ENCODE data around the gene ACSS1.
A peak's percentile ranks its signal among the peaks of the same experiment; 100 is the strongest.
"Not testable (repeated sequence)": the region's sequence is repeated elsewhere in the genome, so short reads cannot be mapped to it uniquely, and the experiment has no call there.

ACSS1 gene

DNA sequence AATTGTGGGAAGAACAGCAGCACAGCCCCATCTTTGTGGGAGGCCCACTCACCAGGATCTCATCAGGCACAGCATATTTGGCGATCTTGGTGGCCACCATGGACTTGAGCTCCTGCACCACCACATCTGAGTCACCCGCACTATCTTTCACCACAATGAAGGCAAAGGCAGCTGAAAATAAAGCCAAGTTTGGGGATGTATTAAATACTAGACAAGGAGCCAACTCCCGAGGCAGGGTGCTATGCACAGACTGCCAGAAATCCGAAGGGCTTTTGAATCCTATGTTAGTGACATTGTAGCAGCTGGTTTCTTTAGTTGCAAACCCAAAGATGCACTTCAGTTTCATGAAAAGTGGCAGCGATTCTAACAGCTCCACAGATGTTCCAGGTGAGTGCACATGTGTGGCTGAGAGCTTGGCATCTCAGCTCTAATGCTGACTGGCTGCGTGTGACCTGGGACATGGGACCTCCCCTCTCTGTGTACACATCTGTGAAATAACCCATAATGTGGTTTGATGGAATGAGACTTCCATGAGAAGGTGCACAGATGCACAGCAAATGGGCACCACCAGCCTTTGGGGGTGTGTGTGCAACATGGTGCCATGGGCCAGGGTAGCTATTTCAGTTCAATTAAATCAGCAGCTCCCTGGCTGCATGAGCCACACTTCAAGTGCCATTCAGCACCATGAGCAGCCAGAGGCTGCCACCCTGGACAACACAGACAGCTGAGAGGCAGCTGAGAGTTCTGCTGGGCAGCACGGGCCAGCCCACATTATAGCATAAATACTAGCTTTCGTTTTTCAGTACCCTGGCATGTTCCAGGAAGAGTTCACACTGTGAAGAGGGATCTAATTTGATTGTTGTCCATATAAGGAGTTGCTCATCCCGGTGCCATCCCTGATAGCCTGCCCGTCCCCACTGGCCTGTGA, 48.5 kb downstream of the ACSS1 start:
- peak; percentile 19 for DNase-seq

DNA sequence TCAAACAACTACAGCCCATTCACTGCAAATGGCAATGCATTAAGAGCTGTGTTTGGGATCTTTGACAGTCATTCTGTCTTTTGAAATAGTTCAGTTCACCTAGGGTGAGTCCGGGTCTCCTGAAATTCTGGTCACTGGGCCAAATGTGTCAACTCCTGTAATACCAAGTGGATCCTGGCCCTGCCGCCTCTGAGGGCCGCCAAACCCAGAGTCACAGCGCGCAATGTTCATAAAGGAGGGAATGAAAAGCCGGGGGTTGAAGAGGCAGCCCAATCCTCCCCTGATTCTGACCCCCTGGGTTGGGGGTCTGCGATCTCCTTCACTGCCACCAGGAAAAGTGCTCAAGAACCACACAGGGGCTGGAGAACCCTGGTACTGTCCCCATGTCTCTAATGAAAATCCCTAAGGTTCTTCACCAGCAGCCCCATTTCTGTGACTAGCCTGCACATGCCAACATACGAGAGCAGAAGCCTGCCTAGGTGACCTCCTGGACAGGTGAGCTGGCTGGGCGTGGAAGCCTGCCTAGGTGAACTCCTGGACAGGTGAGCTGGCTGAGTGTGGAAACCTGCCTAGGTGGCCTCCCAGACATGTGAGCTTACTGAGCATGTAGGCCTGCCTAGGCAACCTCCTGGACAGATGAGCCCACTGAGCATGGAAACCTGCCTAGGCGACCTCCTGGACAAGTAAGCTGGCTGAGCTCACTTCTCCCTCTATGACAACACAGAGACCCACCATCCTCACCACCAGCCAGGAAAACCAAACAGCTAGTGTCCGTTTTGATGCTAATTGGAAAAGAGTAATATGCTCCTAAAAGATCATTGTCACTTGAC, 49.3 kb downstream of the ACSS1 start:
- peak; percentile 38 for DNase-seq

DNA sequence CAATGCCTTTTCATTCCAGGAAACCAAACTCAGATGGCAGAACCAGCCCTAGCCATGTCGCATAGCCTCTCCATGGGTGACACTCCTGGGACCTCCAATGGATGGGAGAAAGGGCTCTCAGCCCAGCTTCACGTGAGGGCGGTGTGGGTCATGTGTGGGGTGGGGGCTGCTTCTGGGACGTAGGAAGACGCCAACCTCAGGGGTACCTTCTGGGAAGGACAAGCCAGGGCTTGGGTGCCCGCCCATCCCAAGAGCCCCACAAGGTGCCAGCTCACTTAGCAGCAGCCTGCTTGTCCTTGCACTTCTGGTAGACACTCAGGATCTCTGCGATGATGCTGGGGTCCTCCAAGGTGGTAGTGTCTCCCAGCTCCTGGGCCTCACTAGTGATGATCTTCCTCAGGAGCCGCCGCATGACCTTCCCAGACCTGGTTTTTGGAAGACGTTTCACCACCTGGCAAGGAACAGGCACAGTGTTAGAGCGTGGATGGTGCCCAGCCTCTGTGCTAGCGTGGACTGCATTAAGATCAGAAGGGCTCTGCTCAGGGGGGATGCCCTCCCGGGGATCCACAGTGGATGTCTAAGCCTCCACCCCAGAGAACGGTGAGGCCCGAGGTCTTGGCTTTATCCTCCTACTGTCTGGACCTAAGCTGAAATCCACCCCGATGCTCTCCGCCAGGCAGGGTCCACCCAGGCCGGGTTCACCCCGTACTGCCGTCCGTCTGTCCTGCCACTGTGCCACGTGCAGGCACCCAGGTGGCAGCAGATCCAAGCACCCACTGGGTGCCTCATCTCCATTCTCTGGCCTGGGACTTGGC, 50.2 kb downstream of the ACSS1 start:
- peak; percentile 39 for DNase-seq

DNA sequence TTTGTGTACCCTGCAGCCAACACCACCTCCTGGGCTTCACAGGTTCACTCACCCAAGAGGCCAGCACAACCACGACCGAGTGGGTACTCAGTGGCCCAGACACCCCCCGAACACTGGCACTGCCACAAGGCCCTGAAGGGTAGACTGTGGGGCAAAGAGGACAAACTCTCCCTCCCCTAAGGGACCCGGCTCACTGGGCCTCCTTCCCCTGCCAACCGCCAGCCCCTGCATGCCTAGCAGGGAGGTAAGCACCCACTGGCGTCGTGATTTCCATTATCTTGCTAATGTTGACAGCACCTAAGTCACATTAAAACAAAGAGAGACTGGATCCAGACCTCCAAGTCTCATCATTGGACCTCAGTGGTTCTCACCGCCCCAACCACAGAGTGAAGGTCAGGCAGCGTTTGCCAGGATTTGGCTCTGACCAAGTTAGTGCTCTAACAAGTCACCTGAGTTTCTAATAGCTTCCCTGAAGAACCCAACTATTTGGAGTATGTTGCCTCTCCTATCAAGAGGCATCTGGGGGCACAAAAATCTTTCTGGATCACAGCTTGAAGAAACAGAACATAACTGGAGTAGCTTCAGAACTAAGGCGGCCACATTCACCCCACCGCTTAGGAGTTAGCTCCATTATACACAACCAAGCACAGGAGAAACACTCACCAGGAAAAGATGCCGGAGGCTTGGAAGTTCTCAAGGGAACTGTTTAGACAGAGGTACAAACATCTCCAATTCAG, 51.3 kb downstream of the ACSS1 start:
- DNase-seq = peak; percentile 32

DNA sequence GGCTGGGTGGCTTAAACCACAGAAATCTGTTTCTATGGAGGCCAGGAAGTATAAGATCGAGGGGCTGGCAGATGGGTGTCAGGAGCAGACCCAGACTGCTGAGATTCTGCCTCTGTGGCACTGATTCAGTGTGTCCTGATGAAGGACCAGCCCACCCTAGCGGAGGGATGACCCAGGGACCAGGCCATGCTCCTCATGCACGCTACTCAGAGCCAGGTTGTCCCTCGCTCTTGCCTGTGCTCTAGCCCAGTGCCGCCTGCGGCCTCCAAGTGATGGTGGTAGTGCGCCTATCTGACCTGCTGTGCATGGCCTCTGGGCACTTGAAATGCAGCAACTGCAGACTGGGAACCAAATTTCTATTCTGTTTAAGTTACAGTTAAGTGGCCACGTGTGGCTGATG, 52.3 kb downstream of the ACSS1 start:
- DNase-seq = peak; percentile 39

DNA sequence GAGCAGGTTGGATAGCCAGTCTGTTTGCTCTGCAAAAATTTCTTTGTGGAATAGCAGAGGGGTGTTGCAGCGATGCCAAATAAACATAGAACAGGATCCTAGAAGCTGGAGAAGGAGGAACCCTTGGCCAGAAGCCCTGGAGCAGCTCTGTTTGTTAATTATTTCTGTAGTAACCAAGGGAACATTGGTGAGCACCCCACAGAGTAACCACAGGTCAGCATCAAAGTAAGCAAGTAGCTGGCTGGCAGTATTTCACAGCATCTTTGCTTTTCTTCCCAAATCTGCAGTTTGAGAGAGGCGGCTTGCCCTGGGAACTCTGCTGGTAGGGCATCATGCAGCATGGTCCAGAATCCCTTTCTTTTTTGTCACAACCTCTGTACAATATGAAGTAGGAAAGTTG, 52.7 kb downstream of the ACSS1 start:
- peak; percentile 14 for DNase-seq

DNA sequence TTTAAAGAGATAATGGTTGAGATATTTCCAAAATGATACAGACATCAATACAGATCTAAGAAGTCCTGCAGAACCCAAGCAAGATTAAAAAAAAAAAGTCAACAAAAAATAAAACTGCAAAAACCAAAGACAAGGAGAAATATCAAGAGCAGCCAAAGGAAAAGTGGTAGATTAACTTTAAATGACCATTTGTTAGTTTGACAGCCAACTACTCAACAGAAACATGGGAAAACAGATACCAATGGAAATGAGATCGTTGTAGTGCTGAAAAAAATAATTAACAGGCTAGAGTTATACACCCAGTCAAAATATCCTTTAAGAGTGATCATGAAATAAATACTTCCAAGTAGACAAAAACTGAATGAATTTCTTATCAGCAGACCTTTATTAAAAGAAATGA, 54.9 kb downstream of the ACSS1 start:
- DNase-seq = no peak

DNA sequence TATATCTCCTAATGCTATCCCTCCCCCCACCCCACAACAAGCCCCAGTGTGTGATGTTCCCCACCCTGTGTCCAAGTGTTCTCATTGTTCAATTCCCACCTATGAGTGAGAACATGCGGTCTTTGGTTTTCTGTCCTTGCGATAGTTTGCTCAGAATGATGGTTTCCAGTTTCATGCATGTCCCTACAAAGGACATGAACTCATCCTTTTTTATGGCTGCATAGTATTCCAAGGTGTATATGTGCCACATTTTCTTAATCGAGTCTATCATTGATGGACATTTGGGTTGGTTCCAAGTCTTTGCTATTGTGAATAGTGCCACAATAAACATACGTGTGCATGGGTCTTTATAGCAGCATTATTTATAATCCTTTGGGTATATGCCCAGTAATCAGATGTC, 56.6 kb downstream of the ACSS1 start:
- not testable (repeated sequence) for DNase-seq

DNA sequence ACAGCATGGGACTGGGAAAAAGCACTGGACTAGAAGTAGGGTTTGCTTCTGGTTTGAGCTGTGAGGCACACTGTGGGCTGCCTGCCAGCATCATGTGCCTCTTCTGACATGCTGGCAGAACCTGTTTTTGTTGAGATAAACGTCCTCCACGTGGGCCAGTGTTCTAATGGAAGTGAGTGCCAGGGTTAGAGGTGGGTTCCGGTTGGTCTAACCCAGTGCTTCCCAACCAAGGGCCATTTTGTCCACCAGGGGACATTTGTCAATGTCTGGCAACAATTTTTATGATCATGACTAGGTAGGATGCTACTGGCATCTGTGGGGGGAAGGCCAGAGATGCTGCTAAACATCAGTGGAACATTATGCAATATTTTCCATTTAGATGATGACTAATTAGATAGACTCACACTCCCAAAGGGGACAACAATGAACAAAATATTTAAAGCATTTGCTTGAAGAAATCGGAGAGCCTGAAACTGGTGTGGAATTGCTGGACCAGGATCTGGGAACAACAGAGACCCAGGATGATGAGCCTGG, 57.6 kb downstream of the ACSS1 start:
- DNase-seq = peak; percentile 37

DNA sequence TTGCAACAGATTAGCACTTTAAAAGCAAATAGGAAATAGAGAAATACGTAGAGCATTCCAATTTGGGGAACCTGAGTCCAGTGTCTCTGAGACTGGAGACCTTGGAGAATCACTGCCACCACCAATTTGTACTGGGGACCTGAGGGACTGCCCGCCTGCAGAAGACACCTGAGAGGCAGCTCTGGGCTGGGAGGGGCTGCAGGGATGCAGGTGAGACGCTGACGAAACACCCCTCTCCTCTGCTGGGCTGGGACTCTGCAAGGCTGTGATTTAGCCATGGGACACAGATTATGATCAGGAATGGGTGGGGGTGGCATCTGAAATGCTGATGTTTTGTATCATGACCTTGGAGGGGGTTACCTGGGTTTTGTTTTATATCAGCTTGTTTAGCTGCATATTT, 58.4 kb downstream of the ACSS1 start:
- peak; percentile 52 for DNase-seq

DNA sequence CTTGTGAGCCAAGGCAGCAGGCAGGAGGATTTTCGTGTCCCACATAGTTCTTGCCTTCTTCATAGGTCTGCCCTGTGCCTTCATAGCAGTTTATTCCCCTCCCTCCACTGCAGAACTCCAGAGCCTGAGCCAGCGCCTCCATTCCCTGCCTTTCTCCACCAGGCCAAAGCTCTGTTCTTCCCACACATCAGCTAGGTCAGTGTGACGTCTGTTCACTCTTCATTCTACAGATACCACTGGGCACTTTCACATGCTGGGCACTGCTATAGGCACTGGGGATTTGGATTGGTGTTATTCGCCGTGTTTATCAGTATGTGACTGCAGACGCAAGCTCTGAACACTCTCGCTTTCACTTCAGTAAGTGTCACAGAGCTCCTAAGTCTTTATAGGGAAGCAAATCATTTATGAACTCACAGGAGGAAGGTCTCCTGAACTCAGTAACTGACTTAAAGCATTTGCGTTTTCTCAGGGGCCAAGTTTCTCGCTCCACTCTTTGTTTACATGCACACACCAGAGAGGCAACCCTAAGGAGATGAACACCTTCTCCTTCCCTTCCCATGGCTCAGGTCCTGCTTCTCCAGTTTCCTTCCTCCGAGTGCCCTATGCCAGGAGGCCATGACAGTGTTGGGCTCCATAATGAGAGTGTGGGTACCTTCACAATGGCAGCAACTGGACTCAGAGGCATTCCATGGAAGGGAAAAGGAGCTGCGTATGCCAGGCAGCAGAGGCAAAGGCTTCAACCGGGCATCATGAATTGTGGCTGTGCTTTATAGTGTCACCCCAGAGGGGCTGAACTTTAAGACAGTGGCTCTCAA, 59.1 kb downstream of the ACSS1 start:
- peak; percentile 42 for DNase-seq

DNA sequence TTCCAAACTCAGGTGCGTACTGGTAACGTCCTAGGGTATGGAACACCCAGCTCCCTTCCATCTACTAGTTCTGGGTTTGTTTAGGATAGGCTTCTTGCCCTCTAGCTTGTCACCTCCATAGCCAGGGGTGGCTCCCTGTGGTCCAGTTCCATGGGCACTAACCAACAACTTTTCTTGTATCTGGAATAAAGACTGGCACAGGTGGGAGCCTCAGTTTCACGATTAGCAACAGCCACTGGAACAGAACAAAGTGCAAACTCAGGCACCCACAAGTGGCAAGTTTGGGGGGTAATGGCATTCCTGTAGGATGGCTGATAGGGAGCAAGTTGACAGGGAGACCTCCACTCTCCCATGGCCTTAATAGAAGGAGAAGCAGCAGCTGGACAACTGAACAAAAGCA, 59.8 kb downstream of the ACSS1 start:
- DNase-seq = peak; percentile 34

DNA sequence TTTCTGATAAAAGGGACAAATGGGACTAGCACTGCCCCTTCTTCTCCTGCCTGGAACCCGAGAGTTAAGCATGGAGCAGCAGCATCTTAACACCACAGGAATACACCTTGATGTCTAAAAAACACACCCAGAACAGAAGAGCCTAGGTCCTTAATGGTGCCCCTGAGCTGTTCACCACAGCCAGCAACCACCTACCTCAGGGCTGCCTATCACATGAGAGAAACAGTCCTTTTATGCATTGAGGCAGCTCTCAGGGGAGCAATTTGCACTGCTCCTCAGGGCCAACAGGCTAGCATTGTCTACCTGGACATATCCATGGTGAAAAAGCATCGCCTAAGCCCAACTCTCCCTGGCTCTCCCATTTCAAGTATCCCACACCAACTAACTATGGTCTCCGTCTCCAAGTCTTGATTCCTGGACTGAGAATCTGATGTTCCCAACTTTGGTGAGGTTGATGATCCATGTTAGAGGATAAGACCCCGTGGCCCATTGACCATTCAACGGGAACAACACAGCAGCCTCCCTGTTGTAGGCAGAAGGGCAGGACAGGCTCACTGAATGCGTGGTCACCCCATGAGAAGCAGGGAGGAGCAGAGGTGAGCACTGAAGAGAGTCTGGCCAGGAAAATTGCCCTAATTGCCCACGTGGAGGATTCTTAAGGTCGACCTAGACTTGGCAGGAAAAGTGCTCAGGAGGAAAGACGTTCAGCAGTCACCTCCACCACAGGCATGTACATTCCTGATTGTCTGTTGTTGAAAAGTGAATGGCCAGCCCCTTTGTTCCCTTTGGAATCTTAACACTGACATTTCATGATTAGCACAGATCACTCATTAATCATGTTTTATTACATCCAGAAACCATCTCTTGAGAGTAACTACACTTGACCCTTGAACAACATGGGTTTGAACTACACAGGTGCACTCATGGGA, 61.2 kb downstream of the ACSS1 start:
- peak; percentile 49 for DNase-seq

DNA sequence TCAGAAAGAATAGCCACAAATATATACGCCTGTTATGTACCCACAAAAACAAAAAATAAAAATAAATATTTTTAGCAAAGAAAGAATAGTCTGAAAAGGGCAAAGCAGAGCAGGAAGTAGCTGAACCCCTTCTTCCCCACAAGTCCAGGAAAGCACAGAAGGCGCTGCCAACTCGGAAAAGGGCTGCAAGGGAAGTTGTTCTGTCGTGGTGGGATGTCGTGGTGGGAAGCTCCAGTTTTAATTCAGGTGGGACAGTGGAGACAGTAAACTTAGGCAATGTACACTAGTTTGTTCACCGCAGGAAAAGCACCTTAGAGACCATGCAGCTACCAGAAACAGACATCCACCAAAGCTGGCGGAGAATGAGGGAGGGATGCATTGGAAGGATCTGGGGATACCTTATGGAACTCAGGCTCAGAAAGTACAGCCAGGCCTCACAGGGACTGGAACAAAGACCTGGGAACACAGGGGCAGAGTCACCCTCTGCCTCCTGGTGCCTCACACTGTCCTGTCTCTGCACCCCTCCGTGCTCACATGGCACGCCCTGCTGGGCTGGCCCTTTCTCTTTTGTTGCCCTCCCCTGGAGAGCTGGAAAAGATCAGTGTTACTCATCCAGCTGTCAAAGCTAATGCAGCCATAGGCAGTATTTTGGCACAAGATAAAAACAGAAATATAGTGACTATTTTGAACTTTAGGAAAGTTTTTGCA, 62.0 kb downstream of the ACSS1 start:
- DNase-seq = peak; percentile 59

DNA sequence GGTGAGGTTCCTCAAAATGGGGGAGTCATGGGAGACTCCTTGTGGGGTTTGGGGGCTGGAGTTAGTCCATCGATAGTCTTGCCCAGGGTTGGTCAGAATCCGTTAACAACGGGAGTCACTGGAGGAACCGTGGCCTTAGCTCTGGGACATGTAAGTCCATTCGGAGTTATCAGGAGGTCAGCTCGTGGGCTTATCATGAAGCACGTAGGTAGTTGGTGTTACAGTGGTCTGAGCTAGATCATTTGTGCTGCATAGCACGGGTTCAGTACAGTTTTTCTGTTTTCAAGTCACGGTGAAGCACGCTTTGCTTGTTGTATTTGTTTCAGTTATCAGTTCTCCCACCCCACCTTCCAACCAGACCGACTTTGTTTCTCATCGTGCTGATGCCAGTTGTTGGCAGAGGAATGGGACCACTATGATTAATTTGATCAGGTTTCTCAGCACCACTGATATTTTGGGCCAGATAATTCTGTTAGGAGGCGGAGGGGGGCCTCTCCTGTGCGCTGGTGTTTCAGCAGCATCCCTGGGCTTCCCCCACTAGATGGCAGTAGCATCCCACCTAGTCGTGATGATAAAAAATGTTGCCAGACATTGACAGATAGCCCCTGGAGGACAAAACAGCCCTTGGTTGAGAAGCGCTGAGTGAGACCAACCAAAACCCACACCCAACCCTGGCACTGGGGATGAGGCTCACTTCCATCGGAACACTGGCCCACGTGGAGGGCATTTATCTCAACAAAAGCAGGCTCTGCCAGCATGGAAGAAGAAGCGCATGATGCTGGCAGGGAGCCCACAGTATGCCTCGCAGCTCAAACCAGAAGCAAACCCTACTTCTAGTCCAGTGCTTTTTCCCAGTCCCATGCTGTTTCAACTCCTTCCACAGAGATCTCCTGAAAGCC, 63.2 kb downstream of the ACSS1 start:
- peak; percentile 81 for DNase-seq

DNA sequence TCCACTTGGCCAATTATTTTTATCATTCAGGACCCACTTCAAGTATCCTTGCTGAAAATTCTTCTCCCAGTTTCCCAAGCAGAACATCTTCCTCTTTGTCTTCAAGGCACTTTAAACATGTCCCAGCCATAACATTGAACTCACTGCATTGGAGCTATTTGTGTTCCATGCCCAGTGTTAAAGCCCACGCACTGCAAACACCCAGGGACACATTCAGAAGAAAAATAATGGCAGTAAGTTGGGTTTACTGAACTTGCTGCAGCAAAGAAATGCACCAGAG, 63.8 kb downstream of the ACSS1 start:
- DNase-seq = no peak

DNA sequence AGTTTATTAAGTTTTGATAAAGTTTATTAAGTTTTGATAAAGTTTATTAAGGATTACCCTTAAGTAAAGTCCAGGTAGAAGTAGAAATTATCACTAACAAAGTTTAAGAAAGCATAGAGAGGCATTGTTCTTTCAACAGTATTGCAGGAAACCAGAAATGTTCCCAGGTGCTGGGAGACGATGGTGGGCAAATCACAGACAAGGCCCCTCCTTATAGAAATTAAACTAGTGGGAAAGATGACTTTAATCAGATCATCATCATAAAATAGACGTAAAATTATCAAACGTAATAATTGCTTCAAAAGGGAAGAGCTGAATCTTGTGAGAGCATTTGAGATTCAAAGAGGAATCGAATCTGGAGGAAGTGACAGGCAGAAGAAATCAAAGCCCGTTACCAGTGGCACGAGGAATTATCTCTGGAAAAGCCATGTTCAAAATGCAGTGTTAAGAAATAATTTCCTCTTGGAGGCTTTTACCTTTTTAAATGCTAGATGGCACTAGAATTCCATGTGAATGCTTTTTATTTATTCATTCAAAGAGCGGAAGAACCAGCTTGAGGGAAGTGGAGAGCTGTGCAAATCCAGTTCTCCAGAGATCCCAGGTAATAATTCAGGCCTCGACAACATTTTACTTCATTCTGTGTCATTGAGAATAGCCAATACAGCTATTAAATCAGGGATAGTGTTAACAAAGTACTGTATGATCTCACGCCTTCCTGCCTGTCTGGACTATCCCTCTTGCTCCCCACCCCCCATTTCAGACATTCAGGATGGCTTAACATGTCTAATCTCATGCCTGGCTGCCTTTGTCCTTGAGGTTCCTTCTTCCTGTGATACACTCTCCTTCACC, 64.4 kb downstream of the ACSS1 start:
- no peak for DNase-seq

Measured in islet precursor cell (in vitro differentiated cells).